Ovary (tissue), 3 donors: ENCODE measurements around the gene MALRD1.

Source experiments
- EP300 ChIP-seq: sonication (generic); formaldehyde crosslinking; IDR thresholded peaks from one replicate; pipeline ENCODE4 v1.6.1; 2017; ENCODE audit warnings: antibody characterized with exemption
- POLR2A ChIP-seq: fragments of 450-650 bp; IDR thresholded peaks from one replicate; pipeline ENCODE4 v1.6.1; 2017; ENCODE audit warnings: antibody characterized with exemption, mild to moderate bottlenecking, moderate library complexity
- TF ChIP-seq, protein P1 (sequence below), 3 donors: fragments of 450-650 bp in 2 of 3; fragments of 200-600 bp in 1 of 3; IDR thresholded peaks; one replicate each; pipeline versions ENCODE4 v1.5.1 to v1.8.0; 2016 to 2022; ENCODE audit warnings: antibody characterized with exemption in 3 of 3, mild to moderate bottlenecking in 1 of 3
- donor health status: DM: no; HTN: no; CAD: no.

DNA sequence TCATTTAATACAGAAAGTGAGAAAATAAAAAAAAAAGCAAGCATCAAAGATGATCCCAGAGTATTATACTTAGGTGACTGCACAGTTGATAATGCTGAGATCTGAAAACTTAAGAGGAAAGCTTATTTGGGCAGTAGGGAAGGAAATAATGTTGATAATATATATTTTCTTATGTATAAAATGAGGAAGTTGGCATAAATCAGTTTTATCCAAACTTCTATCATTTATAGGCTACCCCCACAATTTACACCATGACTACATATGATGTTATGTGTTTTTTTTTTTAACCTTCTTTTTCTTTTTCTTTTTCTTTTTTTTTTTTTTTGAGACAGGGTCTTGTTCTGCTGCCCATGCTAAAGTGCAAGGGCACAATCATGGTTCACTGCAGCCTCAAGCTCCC is 659.4 kb downstream of the MALRD1 start:
- TF ChIP-seq, protein P1, sequence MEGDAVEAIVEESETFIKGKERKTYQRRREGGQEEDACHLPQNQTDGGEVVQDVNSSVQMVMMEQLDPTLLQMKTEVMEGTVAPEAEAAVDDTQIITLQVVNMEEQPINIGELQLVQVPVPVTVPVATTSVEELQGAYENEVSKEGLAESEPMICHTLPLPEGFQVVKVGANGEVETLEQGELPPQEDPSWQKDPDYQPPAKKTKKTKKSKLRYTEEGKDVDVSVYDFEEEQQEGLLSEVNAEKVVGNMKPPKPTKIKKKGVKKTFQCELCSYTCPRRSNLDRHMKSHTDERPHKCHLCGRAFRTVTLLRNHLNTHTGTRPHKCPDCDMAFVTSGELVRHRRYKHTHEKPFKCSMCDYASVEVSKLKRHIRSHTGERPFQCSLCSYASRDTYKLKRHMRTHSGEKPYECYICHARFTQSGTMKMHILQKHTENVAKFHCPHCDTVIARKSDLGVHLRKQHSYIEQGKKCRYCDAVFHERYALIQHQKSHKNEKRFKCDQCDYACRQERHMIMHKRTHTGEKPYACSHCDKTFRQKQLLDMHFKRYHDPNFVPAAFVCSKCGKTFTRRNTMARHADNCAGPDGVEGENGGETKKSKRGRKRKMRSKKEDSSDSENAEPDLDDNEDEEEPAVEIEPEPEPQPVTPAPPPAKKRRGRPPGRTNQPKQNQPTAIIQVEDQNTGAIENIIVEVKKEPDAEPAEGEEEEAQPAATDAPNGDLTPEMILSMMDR (IDR thresholded peaks at IDR 0.05): no peak
- no peak for TF ChIP-seq POLR2A
- TF ChIP-seq EP300: no peak
